IgD-negative memory B cell (primary cell): Measurements from ENCODE around the gene PGLYRP2. TPM values are rescaled to one million over a fixed set of nuclear protein-coding genes. Genes with fewer than 3 reads are reported as not detected.
"Not testable (repeated sequence)": the region's sequence is repeated elsewhere in the genome, so short reads cannot be mapped to it uniquely, and the experiment has no call there.

Experiments
- H3K27ac Mint-ChIP-seq, 3 donors: one replicate each; pipeline ENCODE4 v1.8.0; 2020 to 2022; ENCODE audit warnings: mild to moderate bottlenecking in 3 of 3, mixed read lengths in 3 of 3, moderate library complexity in 1 of 3
- H3K27me3 Mint-ChIP-seq: one replicate; pipeline ENCODE4 v1.8.0; 2021; ENCODE audit warnings: mixed read lengths
- H3K36me3 Mint-ChIP-seq: one replicate; pipeline ENCODE4 v1.8.0; 2020; ENCODE audit warnings: mild to moderate bottlenecking, mixed read lengths
- H3K4me1 Mint-ChIP-seq, 3 donors: one replicate each; pipeline ENCODE4 v1.8.0; 2020 to 2022; ENCODE audit warnings: mixed read lengths in 3 of 3, mild to moderate bottlenecking in 1 of 3
- H3K4me3 Mint-ChIP-seq, 4 donors: one replicate each; pipeline ENCODE4 v1.8.0; 2020 to 2022; ENCODE audit warnings: mild to moderate bottlenecking in 4 of 4, mixed read lengths in 4 of 4, moderate library complexity in 3 of 4
- H3K9me3 Mint-ChIP-seq, 3 donors: one replicate each; pipeline ENCODE4 v1.8.0; 2020 to 2021; ENCODE audit warnings: mixed read lengths in 3 of 3, mild to moderate bottlenecking in 1 of 3
- polyA plus RNA-seq: library from polyadenylated mRNA; unstranded; fragments of 300-500 nt; fragmentation: Illumina TruSeq; gene quantifications from one replicate; pipeline ENCODE4 v1.2.3, GENCODE V29; 2021

Gene PGLYRP2
- polyA plus RNA-seq: not detected

- Mint-ChIP-seq H3K27ac (peak within 1 kb of the TSS in 1 of 3 donors; percentile 76), H3K4me3 (peak within 1 kb of the TSS in 1 of 4 donors; percentile 3), H3K9me3 (no peaks in the 10 kb centered on the region), H3K4me1 (peaks cover 0 to 4% (median 3%) of the 10 kb centered on the region in 3 donors), H3K36me3 (no peaks in the 10 kb centered on the region), H3K27me3 (no peaks in the 10 kb centered on the region)
These were observed at the start of gene PGLYRP2 for GRCh38 chr19:15479391-15480345. Gene PGLYRP2, minus strand, starts transcription at chr19:15479501. Its CDS starts 130 bp downstream, at chr19:15479371.

- Mint-ChIP-seq H3K27ac (no peak overlapping the region), H3K27me3 (peaks cover 23% of the 10 kb centered on the region), H3K36me3 (no peaks in the 10 kb centered on the region), H3K9me3 (peaks cover 9 to 11% (median 10%) of the 10 kb centered on the region in 3 donors), H3K4me3 (no peak overlapping the region), H3K4me1 (no peaks in the 10 kb centered on the region)
These were observed 48.4 kb upstream of the PGLYRP2 start for GRCh38 chr19:15527705-15528104.

- Mint-ChIP-seq H3K36me3 (no peaks in the 10 kb centered on the region), H3K27ac (no peak overlapping the region), H3K4me1 (no peaks in the 10 kb centered on the region), H3K9me3 (peaks cover 7 to 10% (median 9%) of the 10 kb centered on the region in 3 donors), H3K27me3 (peaks cover 21% of the 10 kb centered on the region), H3K4me3 (no peak overlapping the region)
These were observed 47.1 kb upstream of the PGLYRP2 start for GRCh38 chr19:15526408-15526807.

DNA sequence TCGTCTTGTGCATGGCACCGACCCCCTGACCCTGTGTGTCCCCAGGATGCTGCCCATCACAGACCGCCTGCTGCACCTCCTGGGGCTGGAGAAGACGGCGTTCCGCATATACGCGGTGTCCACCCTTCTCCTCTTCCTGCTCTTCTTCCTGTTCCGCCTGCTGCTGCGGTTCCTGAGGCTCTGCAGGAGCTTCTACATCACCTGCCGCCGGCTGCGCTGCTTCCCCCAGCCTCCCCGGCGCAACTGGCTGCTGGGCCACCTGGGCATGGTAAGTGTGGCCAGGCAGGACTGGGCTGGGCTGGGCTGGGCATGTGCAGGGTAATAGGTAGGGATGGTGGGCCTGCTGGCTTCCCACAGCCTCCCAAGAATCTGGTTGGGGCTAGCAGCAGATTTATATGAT lies 46.0 kb upstream of the PGLYRP2 start:
- H3K4me3 Mint-ChIP-seq: no peak overlapping the region
- no peak overlapping the region for H3K27ac Mint-ChIP-seq
- H3K27me3 Mint-ChIP-seq: peaks cover 21% of the 10 kb centered on the region

DNA sequence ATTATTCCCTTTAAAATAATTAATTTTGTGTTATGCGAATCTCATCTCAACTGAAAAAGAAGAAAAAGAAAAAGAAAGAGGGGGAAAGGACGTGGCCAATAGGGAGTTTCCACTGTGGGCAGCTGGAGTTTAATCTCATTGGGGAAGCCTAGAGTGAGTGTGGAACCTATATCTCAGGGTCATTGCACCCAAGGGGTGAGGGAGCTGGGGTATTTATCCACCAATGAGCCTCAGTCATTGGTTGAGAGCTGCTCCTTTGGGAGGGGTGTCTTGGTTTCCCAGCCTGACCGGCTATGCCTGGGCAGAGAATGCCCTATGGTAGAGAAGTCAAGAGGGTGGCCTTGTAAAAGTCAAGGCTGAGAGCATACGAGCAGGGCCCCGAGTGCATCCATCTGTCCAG lies 45.5 kb upstream of the PGLYRP2 start:
- no peaks in the 10 kb centered on the region for H3K36me3 Mint-ChIP-seq
- no peaks in the 10 kb centered on the region for H3K4me1 Mint-ChIP-seq
- H3K9me3 Mint-ChIP-seq: peaks cover under 1 to 6% (median 2%) of the 10 kb centered on the region in 3 donors
- no peak overlapping the region for H3K4me3 Mint-ChIP-seq
- H3K27ac Mint-ChIP-seq: no peak overlapping the region
- H3K27me3 Mint-ChIP-seq: peaks cover 18% of the 10 kb centered on the region

More for the DNA sequence above, 46.0 kb upstream of the PGLYRP2 start:
- Mint-ChIP-seq H3K4me1 (no peaks in the 10 kb centered on the region), H3K36me3 (no peaks in the 10 kb centered on the region), H3K9me3 (peaks cover 3 to 8% (median 7%) of the 10 kb centered on the region in 3 donors)

DNA sequence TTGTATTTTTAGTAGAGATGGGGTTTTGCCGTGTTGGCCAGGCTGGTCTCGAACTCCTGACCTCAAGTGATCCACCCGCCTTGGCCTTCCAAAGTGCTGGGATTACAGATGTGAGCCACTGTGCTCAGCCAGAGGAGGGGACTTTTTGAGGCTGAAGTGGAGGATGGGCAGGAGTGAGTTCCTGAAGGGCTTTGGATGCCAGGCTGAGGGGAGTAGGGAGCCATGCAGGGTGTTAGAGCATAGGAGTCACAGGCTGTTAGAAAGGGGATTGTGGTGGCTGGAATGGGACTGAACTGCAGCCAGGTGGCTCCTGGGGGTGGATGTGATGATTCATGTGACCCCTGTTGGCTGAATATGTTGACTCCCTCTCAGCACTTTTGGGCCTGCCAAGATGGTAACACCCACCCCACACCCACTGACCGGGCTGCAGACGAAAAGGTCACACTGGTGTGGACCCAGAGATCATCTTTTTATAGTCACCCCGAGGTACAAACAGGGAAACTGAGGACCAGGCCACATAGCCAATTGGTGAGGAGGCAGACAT lies 40.2 kb upstream of the PGLYRP2 start:
- Mint-ChIP-seq H3K36me3 (no peaks in the 10 kb centered on the region), H3K9me3 (peaks cover 5 to 10% (median 6%) of the 10 kb centered on the region in 3 donors), H3K27ac (no peak overlapping the region), H3K27me3 (peaks cover 19% of the 10 kb centered on the region), H3K4me1 (peaks cover 0 to 2% (median 0%) of the 10 kb centered on the region in 3 donors), H3K4me3 (no peak overlapping the region)

- H3K27ac Mint-ChIP-seq: no peak overlapping the region
- peaks cover 0 to 6% (median 0%) of the 10 kb centered on the region in 3 donors for H3K4me1 Mint-ChIP-seq
- no peaks in the 10 kb centered on the region for H3K36me3 Mint-ChIP-seq
These were observed 38.5 kb upstream of the PGLYRP2 start for GRCh38 chr19:15517778-15518177.

GRCh38 chr19:15516363-15516762 lies 37.1 kb upstream of the PGLYRP2 start:
- no peak overlapping the region for H3K27ac Mint-ChIP-seq
- peaks cover 22% of the 10 kb centered on the region for H3K27me3 Mint-ChIP-seq
- H3K9me3 Mint-ChIP-seq: peaks cover 5 to 10% (median 8%) of the 10 kb centered on the region in 3 donors
- no peaks in the 10 kb centered on the region for H3K36me3 Mint-ChIP-seq
- peaks cover 0 to 6% (median 0%) of the 10 kb centered on the region in 3 donors for H3K4me1 Mint-ChIP-seq
- H3K4me3 Mint-ChIP-seq: no peak overlapping the region

More at GRCh38 chr19:15517778-15518177, 38.5 kb upstream of the PGLYRP2 start:
- Mint-ChIP-seq H3K27me3 (peaks cover 18% of the 10 kb centered on the region), H3K9me3 (peaks cover 5 to 10% (median 8%) of the 10 kb centered on the region in 3 donors), H3K4me3 (no peak overlapping the region)

GRCh38 chr19:15515227-15515625 lies 35.9 kb upstream of the PGLYRP2 start:
- H3K36me3 Mint-ChIP-seq, H3K4me3 Mint-ChIP-seq, H3K27ac Mint-ChIP-seq, H3K4me1 Mint-ChIP-seq, H3K9me3 Mint-ChIP-seq: not testable (repeated sequence)
- peaks cover 26% of the 10 kb centered on the region for H3K27me3 Mint-ChIP-seq

DNA sequence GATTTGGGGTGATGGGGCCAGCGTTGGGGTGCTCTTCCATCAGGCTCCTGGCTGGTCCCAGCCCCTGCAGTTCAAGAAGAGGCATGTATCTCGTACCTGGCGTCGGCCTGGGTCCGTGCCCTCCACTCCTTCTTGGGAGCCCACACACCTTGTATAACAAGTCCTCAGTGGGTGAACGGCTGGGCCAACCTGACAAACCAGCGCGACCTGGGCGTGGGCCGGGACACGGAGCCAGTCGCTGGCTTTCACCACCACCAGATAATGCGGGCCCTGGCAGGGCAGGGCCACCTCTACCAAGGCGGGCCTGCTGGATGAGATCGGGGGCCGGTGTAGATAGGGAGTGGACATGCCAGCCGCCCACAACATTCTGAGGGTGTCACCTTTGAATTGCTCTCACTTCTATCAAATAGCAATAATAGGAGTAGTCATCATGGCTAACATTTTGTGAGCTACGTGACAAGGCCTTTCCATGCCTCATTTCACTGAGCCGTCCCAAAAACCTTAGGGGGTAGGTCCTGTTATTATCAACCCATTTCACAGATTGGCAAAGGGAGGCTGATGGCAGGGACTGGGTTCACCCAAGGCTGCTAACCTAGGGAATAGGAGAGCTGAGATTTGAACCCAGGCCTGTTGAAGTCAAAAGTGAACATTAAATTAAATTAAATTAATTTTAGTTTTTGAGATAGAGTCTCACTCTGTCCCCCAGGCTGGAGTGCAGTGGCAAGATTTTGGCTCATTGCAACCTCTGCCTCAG lies 32.5 kb upstream of the PGLYRP2 start:
- Mint-ChIP-seq H3K4me3 (no peak overlapping the region), H3K9me3 (peaks cover 2 to 8% (median 6%) of the 10 kb centered on the region in 3 donors), H3K36me3 (no peaks in the 10 kb centered on the region), H3K27ac (no peak overlapping the region), H3K4me1 (peaks cover 0 to 11% (median 5%) of the 10 kb centered on the region in 3 donors), H3K27me3 (peaks cover 47% of the 10 kb centered on the region)

- peaks cover 0 to 2% (median 0%) of the 10 kb centered on the region in 3 donors for H3K9me3 Mint-ChIP-seq
These were observed 28.9 kb upstream of the PGLYRP2 start, which contains the start of gene CYP4F22 for GRCh38 chr19:15508035-15508710. Gene CYP4F22, plus strand, starts transcription at chr19:15508525. Its CDS starts 16,812 bp downstream, at chr19:15525337.

GRCh38 chr19:15507068-15508034 lies 28.1 kb upstream of the PGLYRP2 start:
- peaks cover 53% of the 10 kb centered on the region for H3K27me3 Mint-ChIP-seq
- H3K9me3 Mint-ChIP-seq: peaks cover 0 to 2% (median 0%) of the 10 kb centered on the region in 3 donors
- H3K36me3 Mint-ChIP-seq: no peaks in the 10 kb centered on the region
- peak overlapping the region in 1 of 4 donors; percentile 60 for H3K4me3 Mint-ChIP-seq
- no peak overlapping the region for H3K27ac Mint-ChIP-seq
- peaks cover 0 to 6% (median 5%) of the 10 kb centered on the region in 3 donors for H3K4me1 Mint-ChIP-seq

More at GRCh38 chr19:15508035-15508710, 28.9 kb upstream of the PGLYRP2 start, which contains the start of gene CYP4F22:
- Mint-ChIP-seq H3K4me1 (peaks cover 0 to 6% (median 5%) of the 10 kb centered on the region in 3 donors), H3K36me3 (no peaks in the 10 kb centered on the region), H3K4me3 (peak within 1 kb of the TSS in 2 of 4 donors; percentile 74 to 85), H3K27me3 (peaks cover 55% of the 10 kb centered on the region), H3K27ac (no peak within 1 kb of the TSS)

DNA sequence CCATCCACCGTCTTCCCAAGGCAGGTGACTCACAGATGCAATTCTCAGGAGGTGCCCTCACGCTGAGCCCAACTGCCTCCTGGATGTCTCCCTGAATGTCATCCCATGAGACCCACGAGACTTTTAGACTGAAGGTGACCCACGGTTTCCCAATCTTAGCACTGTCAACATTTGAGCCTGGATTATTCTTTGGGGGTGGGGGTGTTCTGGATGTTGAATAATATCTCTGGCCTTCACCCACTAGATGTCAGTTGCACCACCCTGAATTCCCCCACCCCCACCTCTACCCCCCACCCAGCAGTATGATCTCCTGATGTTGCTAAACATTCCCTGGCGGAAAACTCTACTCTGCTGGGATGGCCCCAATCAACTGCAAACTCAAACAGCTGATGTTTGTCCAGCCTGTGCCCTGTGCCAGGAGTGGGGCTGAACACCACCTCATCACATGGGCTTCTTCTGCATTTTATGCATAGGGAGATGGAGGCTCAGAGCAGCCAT lies 26.8 kb upstream of the PGLYRP2 start:
- no peak overlapping the region for H3K27ac Mint-ChIP-seq
- H3K27me3 Mint-ChIP-seq: peaks cover 51% of the 10 kb centered on the region
- no peak overlapping the region for H3K4me3 Mint-ChIP-seq

More for the DNA sequence above, 26.8 kb upstream of the PGLYRP2 start:
- Mint-ChIP-seq H3K9me3 (peaks cover 0 to 2% (median 0%) of the 10 kb centered on the region in 3 donors), H3K36me3 (no peaks in the 10 kb centered on the region), H3K4me1 (peaks cover 0 to 6% (median 5%) of the 10 kb centered on the region in 3 donors)
